Stromal cell of bone marrow (primary cell): ENCODE measurements around the gene CHMP1B.
"Not testable (repeated sequence)": the region's sequence is repeated elsewhere in the genome, so short reads cannot be mapped to it uniquely, and the experiment has no call there.

Experiments
- DNase-seq: peaks from one replicate; pipeline ENCODE4 v3.0.0-alpha.2; 2012; ENCODE audit warnings: low read depth

CHMP1B gene

GRCh38 chr18:11871501-11871900 is 20.3 kb downstream of the CHMP1B start:
- no peak for DNase-seq

GRCh38 chr18:11872479-11873136 is 21.4 kb downstream of the CHMP1B start:
- peak; percentile 26 for DNase-seq

GRCh38 chr18:11873670-11874340 is 22.6 kb downstream of the CHMP1B start:
- DNase-seq, result no peak

GRCh38 chr18:11874676-11875075 is 23.5 kb downstream of the CHMP1B start:
- no peak for DNase-seq

GRCh38 chr18:11877497-11878135 is 26.4 kb downstream of the CHMP1B start:
- DNase-seq, result no peak

- no peak for DNase-seq
These were observed 29.5 kb downstream of the CHMP1B start for GRCh38 chr18:11880586-11881304.

GRCh38 chr18:11882636-11883035 is 31.4 kb downstream of the CHMP1B start:
- DNase-seq, result no peak

- DNase-seq, result no peak
These were observed 31.9 kb downstream of the CHMP1B start for GRCh38 chr18:11883153-11883552.

- DNase-seq, result no peak
These were observed 33.3 kb downstream of the CHMP1B start for GRCh38 chr18:11884396-11885030.

- DNase-seq, result no peak
These were observed 34.2 kb downstream of the CHMP1B start for GRCh38 chr18:11885278-11885947.

- DNase-seq, result no peak
These were observed 35.4 kb downstream of the CHMP1B start for GRCh38 chr18:11886577-11887110.

- DNase-seq, result no peak
These were observed 36.3 kb downstream of the CHMP1B start for GRCh38 chr18:11887328-11888128.

GRCh38 chr18:11888726-11889125 is 37.5 kb downstream of the CHMP1B start:
- DNase-seq, result no peak

- no peak for DNase-seq
These were observed 38.1 kb downstream of the CHMP1B start for GRCh38 chr18:11889284-11889683.

GRCh38 chr18:11891737-11892136 is 40.5 kb downstream of the CHMP1B start:
- DNase-seq, result no peak

GRCh38 chr18:11892438-11892837 is 41.2 kb downstream of the CHMP1B start:
- DNase-seq, result not testable (repeated sequence)

- DNase-seq, result no peak
These were observed 46.6 kb downstream of the CHMP1B start for GRCh38 chr18:11897781-11898180.

- DNase-seq, result no peak
These were observed 47.9 kb downstream of the CHMP1B start for GRCh38 chr18:11899063-11899462.

GRCh38 chr18:11901826-11902438 is 50.7 kb downstream of the CHMP1B start:
- no peak for DNase-seq
